HG03439 (cell line): ENCODE data around the gene KIF11.

ENCODE experiments used
- ATAC-seq: cut with Tn5 transposase; IDR thresholded peaks from one replicate; pipeline ENCODE4 v1.9.1; 2021; ENCODE audit warnings: mild to moderate bottlenecking, moderate library complexity; ENCODE audit not compliant: unreplicated experiment

KIF11 gene

DNA sequence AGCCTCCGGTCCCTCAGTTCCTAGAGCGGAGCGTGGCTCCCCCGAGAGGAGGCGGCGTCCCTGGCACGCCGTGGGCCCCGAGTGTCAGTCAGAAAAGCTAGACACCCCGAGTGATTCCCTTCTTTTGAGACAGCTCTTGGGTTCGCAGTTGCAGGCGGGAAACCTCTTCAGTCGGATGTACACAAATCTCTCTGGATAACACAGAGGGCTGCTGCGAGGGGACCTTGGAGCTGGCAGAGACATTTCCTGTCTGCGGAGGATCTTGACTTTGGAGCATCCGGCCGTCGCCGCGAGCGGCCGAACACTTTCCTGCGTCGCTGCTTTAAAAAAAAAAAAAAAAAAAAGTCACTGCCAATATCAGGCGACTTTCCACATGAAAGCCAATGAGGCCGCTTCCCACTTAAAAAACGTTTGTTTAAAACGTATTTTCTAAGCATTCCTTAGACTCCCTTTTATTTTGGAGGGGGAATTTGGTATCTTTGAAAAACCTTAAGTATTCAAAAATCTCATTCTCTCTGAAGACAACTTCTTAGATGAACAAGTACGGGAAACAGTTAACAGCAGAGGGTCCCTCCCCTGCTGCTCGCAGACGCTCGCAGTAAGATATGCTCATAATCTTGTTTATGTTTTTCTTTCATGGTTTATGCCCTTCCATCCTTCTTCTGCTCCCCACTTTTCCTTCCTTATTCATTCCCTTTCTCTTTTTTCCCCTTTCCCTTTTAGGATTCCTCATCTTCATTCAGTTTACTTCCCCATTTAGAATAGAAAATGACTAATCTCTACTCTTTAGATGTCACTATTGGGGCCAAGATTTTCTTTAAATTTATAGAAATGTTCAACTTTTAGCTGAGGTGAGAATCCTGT is 106.8 kb downstream of the KIF11 start:
- no peak for ATAC-seq

DNA sequence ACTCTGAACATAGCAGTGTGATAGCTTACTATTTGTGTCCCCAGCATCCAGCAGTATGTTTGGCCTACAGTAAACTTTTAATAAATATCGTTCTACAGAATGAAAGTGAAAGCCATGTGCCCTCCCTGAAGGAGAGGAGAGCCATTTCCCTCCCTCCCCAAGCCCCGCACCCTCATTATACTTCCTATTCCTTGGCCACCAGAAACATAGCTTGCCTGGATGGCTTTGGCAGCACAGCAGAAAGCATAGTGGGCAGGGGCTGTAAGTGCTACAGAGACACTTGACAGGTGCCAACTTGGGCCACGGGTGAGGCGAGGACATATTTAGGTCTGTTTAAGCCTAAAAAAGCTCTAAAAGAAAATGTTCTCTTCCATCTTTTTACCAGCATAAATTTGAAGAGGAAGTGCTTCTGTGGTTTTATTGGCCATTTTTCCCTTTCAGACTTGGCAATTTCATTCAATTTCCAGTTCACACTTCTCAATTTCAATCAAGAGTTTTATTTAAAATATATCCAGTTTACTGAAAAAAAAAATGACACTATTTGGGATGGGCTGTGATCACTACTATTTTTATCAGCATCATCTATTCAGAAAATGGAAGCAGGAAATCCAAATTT is 109.5 kb downstream of the KIF11 start:
- ATAC-seq = no peak
